Cardiac fibroblast (primary cell): ENCODE results near the gene HMX1.

Experiments
- DNase-seq, 2 donors: peaks; one replicate each; pipeline versions ENCODE4 v3.0.0 to v3.0.0-alpha.2; 2010; ENCODE audit warnings: low read depth in 2 of 2
- H3K4me3 ChIP-seq, 2 donors: replicated peaks in 1 of 2; 1 replicate in 1 of 2; 2 replicates in 1 of 2; pipeline ENCODE4 v1.5.1; 2011; ENCODE audit warnings: low read depth in 2 of 2, low read length in 2 of 2, mild to moderate bottlenecking in 2 of 2, moderate library complexity in 1 of 2
- TF ChIP-seq, protein P1 (sequence below): IDR thresholded peaks from one replicate; pipeline ENCODE4 v1.5.1; 2011; ENCODE audit warnings: low read depth, mild to moderate bottlenecking, low read length, inconsistent platforms

The HMX1 gene

DNA sequence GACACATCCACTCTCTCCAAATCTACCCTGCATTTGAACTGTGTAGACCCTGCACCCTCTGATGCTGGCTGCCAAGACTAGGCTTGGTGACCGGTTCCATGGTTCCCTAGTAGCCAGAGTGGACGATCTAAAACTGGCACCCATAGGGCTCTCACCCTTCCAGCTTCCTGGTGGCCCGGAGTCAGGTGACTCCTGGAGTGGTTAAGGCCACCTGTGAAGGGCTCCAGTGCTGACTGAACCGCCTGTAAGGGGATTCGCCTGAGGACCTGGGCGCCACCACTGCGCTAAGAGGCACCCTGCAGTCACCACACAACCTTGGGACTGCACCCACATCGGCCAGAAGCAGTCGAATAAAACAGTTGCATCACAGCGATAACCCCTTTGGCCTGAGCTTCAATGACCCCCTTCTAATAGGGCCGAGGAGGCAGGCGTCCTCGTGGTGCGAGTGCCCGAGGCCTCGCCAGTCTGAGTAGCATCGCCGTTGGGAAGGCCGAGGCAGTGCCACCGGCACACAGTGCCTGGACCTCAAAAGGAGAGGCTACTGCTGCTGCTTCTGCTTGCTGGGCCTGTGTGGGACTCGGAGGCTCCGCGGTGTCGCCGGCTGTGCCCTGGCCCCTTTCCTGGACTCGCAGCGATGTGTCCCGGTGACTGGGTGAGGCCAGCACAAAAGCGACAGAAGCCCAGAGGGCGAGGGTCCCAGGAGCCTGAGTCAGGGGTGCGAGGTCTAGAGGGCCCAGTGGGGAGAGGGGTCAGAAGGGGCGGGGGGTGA is 6.5 kb downstream of the HMX1 start:
- TF ChIP-seq, protein P1, sequence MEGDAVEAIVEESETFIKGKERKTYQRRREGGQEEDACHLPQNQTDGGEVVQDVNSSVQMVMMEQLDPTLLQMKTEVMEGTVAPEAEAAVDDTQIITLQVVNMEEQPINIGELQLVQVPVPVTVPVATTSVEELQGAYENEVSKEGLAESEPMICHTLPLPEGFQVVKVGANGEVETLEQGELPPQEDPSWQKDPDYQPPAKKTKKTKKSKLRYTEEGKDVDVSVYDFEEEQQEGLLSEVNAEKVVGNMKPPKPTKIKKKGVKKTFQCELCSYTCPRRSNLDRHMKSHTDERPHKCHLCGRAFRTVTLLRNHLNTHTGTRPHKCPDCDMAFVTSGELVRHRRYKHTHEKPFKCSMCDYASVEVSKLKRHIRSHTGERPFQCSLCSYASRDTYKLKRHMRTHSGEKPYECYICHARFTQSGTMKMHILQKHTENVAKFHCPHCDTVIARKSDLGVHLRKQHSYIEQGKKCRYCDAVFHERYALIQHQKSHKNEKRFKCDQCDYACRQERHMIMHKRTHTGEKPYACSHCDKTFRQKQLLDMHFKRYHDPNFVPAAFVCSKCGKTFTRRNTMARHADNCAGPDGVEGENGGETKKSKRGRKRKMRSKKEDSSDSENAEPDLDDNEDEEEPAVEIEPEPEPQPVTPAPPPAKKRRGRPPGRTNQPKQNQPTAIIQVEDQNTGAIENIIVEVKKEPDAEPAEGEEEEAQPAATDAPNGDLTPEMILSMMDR = no peak
- DNase-seq = no peak
- H3K4me3 ChIP-seq = no peak overlapping the region

DNA sequence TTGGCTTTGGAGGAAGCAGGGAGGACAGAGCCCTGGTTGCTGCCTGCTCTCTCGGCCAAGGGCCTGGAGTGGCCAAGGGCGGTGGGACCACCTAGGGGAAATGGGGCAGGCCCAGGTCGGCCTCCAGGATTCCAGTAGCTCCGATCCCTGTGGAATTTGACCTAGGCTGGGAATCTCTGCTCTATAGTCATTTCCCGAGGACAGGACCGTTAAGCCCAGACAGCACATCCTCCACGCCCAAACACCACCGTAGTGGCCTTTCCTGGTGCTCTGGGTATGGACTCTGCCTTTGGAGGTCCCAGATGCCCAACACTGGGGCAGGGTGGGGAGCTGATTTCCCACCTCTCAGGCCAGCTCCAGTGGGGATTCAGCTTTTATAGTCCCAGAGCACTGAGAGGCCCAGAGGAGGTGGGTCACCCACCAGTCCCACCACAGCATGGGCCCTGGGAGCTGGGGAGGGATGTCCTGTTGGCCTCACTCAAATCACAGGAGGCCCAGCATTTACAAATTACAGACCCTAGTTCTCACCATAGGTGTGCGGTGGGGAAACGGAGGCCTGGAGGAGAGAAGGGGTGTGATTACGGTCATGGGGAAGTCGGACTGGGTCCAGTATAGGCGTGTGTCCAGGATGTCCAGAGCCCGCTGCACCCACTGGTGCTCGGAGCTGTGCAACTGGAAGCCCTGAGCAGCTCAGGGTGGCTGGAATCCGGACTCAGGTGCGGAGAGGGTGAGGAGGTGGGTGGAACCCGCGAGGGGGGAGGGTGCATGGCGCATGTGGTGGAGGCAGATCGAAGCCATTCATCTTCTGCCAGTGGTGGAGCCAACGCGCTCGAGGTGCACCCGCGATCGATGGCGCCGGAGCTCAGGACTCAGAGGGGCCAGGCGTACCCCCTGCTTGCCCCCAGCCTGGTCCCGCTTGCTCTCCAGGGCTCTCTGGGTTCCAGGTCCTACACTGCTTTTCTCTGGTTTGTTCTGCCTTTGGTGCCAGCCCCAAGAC is 7.7 kb downstream of the HMX1 start:
- no peak overlapping the region for H3K4me3 ChIP-seq
- DNase-seq = no peak
- TF ChIP-seq, protein P1 = no peak

DNA sequence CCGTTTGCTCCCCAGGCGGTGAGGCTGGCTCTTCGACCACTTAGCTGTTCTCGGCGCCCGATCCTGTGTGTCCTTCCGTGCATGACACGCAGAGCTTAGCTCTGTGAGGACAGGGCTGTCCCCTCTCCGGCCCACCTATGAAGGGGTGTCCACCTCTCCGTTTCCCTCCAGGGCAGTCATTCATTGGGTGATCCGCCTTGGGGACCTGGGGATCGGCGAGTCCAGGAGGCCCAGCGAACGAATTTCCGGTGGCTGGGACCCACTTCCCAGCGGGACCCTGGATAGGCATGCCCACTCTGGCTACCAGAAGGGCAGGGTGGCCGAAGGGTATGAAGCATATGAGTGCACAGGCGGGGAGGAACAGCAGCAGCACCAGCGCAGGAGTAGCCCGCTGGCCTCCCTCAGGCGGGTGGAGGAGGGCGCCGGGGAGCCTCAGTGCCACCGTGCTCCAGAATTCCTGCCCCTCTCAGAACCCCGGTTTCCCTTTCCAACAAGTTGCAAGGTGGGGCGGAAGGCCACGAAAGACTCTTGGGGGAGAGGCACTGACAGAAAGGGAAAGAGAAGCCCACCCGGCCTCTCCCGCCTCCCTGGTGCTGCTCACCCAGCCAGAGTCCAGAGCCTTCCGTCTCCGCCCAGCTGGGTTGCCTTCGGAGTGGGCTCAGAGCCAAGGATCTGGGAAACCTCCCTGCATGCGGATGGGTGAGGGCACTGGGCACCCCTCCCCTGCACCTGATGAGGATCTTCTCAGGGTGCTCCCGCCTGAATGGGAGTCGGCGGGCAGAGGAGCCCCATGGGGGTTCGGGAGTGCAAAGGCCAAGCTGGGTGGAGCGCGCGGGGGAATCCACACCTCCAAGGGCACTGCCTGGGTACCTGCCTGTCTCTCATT is 8.6 kb downstream of the HMX1 start:
- TF ChIP-seq, protein P1 = no peak
- DNase-seq = no peak
- no peak overlapping the region for H3K4me3 ChIP-seq

DNA sequence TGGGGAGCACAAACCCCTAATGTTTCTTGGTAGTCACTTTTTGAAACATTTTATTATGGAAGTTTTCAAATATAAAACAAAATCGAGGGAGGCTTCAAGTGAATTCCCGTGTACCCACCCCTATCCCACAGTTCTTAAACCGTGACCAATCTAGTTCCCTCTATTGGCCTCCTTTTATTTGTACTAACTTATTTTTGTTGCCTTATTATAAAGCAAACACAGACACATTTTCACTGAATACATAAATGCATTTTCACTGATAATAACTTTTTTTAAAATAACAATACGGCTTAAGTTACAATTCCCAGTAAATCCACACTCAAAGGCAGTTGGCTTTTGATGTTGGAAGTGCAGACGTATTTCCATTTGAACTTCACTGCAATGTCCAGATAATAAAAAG is 9.3 kb downstream of the HMX1 start:
- no peak overlapping the region for H3K4me3 ChIP-seq
- TF ChIP-seq, protein P1 = no peak
- no peak for DNase-seq

DNA sequence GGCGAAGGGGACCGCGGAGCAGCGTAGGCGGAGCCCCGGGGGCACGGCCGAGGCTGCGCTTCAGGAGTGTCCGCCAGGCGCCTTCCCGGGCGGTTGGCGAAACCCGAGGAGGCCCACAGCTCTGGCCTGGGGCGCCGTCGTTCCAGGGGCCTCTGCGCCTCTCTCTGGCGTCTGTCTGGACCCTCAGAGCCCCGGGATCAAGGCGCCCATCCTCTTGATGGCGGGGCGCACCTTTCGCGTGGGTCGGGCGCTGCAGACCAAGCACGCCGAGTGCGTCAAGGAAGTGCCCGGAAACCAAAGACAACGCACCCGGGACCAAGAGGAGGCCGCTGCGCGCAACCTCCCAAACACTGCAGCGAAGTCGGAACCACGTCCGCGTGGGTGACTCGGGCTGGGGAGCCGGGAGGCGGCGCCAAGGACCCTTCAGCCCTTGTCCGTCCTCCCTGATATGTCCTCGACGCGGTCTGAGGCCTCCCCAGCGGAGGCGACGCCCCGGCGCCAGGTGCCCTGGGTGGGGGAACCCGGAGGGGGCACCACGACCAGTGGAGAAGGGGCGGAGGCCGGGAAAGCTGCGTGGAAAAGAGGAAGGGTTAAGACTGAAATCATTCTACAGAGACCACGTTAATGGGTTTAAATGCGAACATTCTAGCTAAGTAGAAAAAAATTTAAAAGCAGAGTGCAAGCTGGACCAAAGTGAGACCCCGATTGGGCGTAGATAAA is 9.9 kb downstream of the HMX1 start:
- H3K4me3 ChIP-seq = no peak overlapping the region
- no peak for DNase-seq
- TF ChIP-seq, protein P1 = no peak
